Coronary artery (tissue), 2 donors: ENCODE results near the gene BNIP1.

Source experiments
- DNase-seq: peaks from one replicate; pipeline ENCODE4 v3.0.0-alpha.2; 2017; ENCODE audit warnings: low spot score
- H3K27ac ChIP-seq, 2 donors: fragments of 200-600 bp; sonication (generic); one replicate each; pipeline ENCODE4 v1.5.1; 2016 to 2019
- H3K4me3 ChIP-seq: fragments of 200-600 bp; sonication (generic); 2 replicates; pipeline ENCODE4 v1.5.1; 2016; ENCODE audit warnings: mild to moderate bottlenecking, moderate library complexity
- CTCF ChIP-seq: fragments of 200-600 bp; sonication (generic); IDR thresholded peaks from one replicate; pipeline ENCODE4 v1.5.1; 2019; ENCODE audit warnings: antibody characterized with exemption

The BNIP1 gene

GRCh38 chr5:173165177-173166016, 21.1 kb downstream of the BNIP1 start:
- no peak overlapping the region for H3K27ac ChIP-seq
- no peak overlapping the region for H3K4me3 ChIP-seq
- DNase-seq, result no peak
- no peak for TF ChIP-seq CTCF

- Histone ChIP-seq H3K4me3 (no peak overlapping the region), H3K27ac (no peak overlapping the region)
- no peak for DNase-seq
- no peak for TF ChIP-seq CTCF
Observed at GRCh38 chr5:173172166-173172565, 27.8 kb downstream of the BNIP1 start.

GRCh38 chr5:173175523-173175922, 31.2 kb downstream of the BNIP1 start:
- no peak overlapping the region for H3K4me3 ChIP-seq
- no peak for TF ChIP-seq CTCF

GRCh38 chr5:173178369-173178910, 34.1 kb downstream of the BNIP1 start:
- DNase-seq, result no peak
- no peak for TF ChIP-seq CTCF
- H3K27ac ChIP-seq, result no peak overlapping the region
- H3K4me3 ChIP-seq, result no peak overlapping the region

More at GRCh38 chr5:173175523-173175922, 31.2 kb downstream of the BNIP1 start:
- no peak for DNase-seq
- H3K27ac ChIP-seq, result no peak overlapping the region

GRCh38 chr5:173180331-173180730, 36.0 kb downstream of the BNIP1 start:
- Histone ChIP-seq H3K4me3 (no peak overlapping the region), H3K27ac (no peak overlapping the region)
- TF ChIP-seq CTCF, result no peak
- no peak for DNase-seq

- DNase-seq, result no peak
- Histone ChIP-seq H3K4me3 (no peak overlapping the region), H3K27ac (no peak overlapping the region)
- TF ChIP-seq CTCF, result no peak
Observed at GRCh38 chr5:173187054-173187743, 42.9 kb downstream of the BNIP1 start.
